Activated CD4-positive, alpha-beta T cell treated with anti-CD3 and anti-CD28 coated beads, Interleukin-2, amount 10 ng/mL, durations not matched to agents 7 days and 5 days (primary cell): ENCODE results near the gene SLC7A6. TPM values are rescaled to one million over a fixed set of nuclear protein-coding genes. Genes with fewer than 3 reads are reported as not detected.
A peak's percentile ranks its signal among the peaks of the same experiment; 100 is the strongest.

Experiments used
- CTCF ChIA-PET: fragments of 350-600 bp; sonication (Branson Sonifier 250); formaldehyde crosslinking; loops from one replicate; lab custom pipeline; 2021; ENCODE audit warnings: antibody characterized with exemption; lab: Charles Lee
- POLR2A ChIA-PET: fragments of 350-600 bp; sonication (Branson Sonifier 250); formaldehyde crosslinking; loops from one replicate; lab custom pipeline; 2021; ENCODE audit warnings: antibody characterized with exemption; lab: Charles Lee
- DNase-seq: peaks from one replicate; pipeline ENCODE4 v3.0.0-alpha.2; 2020
- H3K27ac Mint-ChIP-seq: one replicate; pipeline ENCODE4 v1.8.0; 2021; ENCODE audit warnings: mild to moderate bottlenecking, moderate library complexity, mixed read lengths
- H3K27me3 Mint-ChIP-seq: one replicate; pipeline ENCODE4 v1.8.0; 2021; ENCODE audit warnings: mixed read lengths
- H3K36me3 Mint-ChIP-seq: one replicate; pipeline ENCODE4 v1.8.0; 2021; ENCODE audit warnings: low read depth, mixed read lengths
- H3K4me1 Mint-ChIP-seq: one replicate; pipeline ENCODE4 v1.8.0; 2021; ENCODE audit warnings: mixed read lengths
- H3K4me3 Mint-ChIP-seq: one replicate; pipeline ENCODE4 v1.8.0; 2021; ENCODE audit warnings: mild to moderate bottlenecking, moderate library complexity, mixed read lengths
- H3K9me3 Mint-ChIP-seq: one replicate; pipeline ENCODE4 v1.8.0; 2021; ENCODE audit warnings: mixed read lengths
- total RNA-seq, 2 experiments: library from RNA; stranded (reverse); gene quantifications; one replicate each; pipeline ENCODE4 v1.2.3, GENCODE V29; 2021

SLC7A6 gene
- 100 to 1,000 TPM; 116 to 130 TPM for total RNA-seq

- DNase-seq, result peak; percentile 81
- H3K36me3 Mint-ChIP-seq, result peaks cover 26% of the 10 kb centered on the region
- no peaks in the 10 kb centered on the region for H3K9me3 Mint-ChIP-seq
- ChIA-PET CTCF (interaction anchor here (0.6 to 8.9 kb wide), 42 partner anchors 8 to 505 kb away, joined by 3 to 172 read pairs (median 4); partner anchors contain the start of genes PLA2G15, PRMT7 and SLC7A6OS), POLR2A (interaction anchor here (2.2 kb wide), 1 partner anchor 46 kb away, joined by 13 read pairs; the partner anchor contains the start of genes PRMT7 and SLC7A6OS)
- peak within 1 kb of the TSS; percentile 82 for H3K4me3 Mint-ChIP-seq
- no peaks in the 10 kb centered on the region for H3K27me3 Mint-ChIP-seq
- H3K27ac Mint-ChIP-seq, result peak within 1 kb of the TSS; percentile 98
- peaks cover 52% of the 10 kb centered on the region for H3K4me1 Mint-ChIP-seq
Observed at GRCh38 chr16:68264128-68265077, at the start of gene SLC7A6. SLC7A6 (plus strand) TSS chr16:68264526; CDS start chr16:68274727, 10,201 bp downstream.

GRCh38 chr16:68214726-68215125, 49.6 kb upstream of the SLC7A6 start:
- ChIA-PET POLR2A (interaction anchor here (0.6 kb wide), 1 partner anchor 120 kb away, joined by 9 read pairs; no protein-coding TSS in a partner anchor), CTCF (interaction anchor here (1.0 to 1.3 kb wide), 3 partner anchors 9 to 15 kb away, joined by 3 to 5 read pairs (median 4); no protein-coding TSS in a partner anchor)
- Mint-ChIP-seq H3K4me1 (peaks cover 34% of the 10 kb centered on the region), H3K27me3 (no peaks in the 10 kb centered on the region), H3K36me3 (peaks cover 45% of the 10 kb centered on the region), H3K4me3 (no peak overlapping the region), H3K27ac (peak overlapping the region; percentile 72), H3K9me3 (no peaks in the 10 kb centered on the region)
- DNase-seq, result no peak

GRCh38 chr16:68215302-68215701, 49.0 kb upstream of the SLC7A6 start:
- POLR2A ChIA-PET, result no interaction called here
- peaks cover 30% of the 10 kb centered on the region for H3K4me1 Mint-ChIP-seq
- CTCF ChIA-PET, result interaction anchor here (1.0 kb wide), 1 partner anchor 9 kb away, joined by 5 read pairs; no protein-coding TSS in a partner anchor
- peak overlapping the region; percentile 26 for H3K27ac Mint-ChIP-seq
- DNase-seq, result no peak
- H3K36me3 Mint-ChIP-seq, result peaks cover 46% of the 10 kb centered on the region
- no peak overlapping the region for H3K4me3 Mint-ChIP-seq
- H3K27me3 Mint-ChIP-seq, result no peaks in the 10 kb centered on the region
- no peaks in the 10 kb centered on the region for H3K9me3 Mint-ChIP-seq

- POLR2A ChIA-PET, result no interaction called here
- Mint-ChIP-seq H3K4me1 (peaks cover 22% of the 10 kb centered on the region), H3K27ac (no peak overlapping the region), H3K4me3 (no peak overlapping the region), H3K36me3 (peaks cover 41% of the 10 kb centered on the region), H3K27me3 (no peaks in the 10 kb centered on the region), H3K9me3 (no peaks in the 10 kb centered on the region)
- DNase-seq, result no peak
- CTCF ChIA-PET, result interaction anchor here (0.5 to 0.8 kb wide), 2 partner anchors 36 to 1176 kb away, joined by 3 read pairs; no protein-coding TSS in a partner anchor
Observed at GRCh38 chr16:68216240-68216639, 48.1 kb upstream of the SLC7A6 start.

GRCh38 chr16:68217506-68217905, 46.8 kb upstream of the SLC7A6 start:
- ChIA-PET CTCF (interaction anchor here (0.6 to 1.3 kb wide), 3 partner anchors 11 to 272 kb away, joined by 3 to 4 read pairs (median 4); no protein-coding TSS in a partner anchor), POLR2A (no interaction called here)
- DNase-seq, result no peak
- H3K9me3 Mint-ChIP-seq, result no peaks in the 10 kb centered on the region
- no peaks in the 10 kb centered on the region for H3K27me3 Mint-ChIP-seq
- H3K36me3 Mint-ChIP-seq, result peaks cover 39% of the 10 kb centered on the region
- no peak overlapping the region for H3K4me3 Mint-ChIP-seq
- no peak overlapping the region for H3K27ac Mint-ChIP-seq
- H3K4me1 Mint-ChIP-seq, result peaks cover 9% of the 10 kb centered on the region

- POLR2A ChIA-PET, result no interaction called here
- Mint-ChIP-seq H3K9me3 (no peaks in the 10 kb centered on the region), H3K27me3 (no peaks in the 10 kb centered on the region), H3K4me1 (peaks cover 9% of the 10 kb centered on the region), H3K36me3 (peaks cover 33% of the 10 kb centered on the region), H3K4me3 (no peak overlapping the region), H3K27ac (peak overlapping the region; percentile 50)
- CTCF ChIA-PET, result interaction anchor here (1.0 to 1.7 kb wide), 2 partner anchors 40 to 228 kb away, joined by 3 to 4 read pairs; no protein-coding TSS in a partner anchor
- no peak for DNase-seq
Observed at GRCh38 chr16:68219725-68220351, 44.5 kb upstream of the SLC7A6 start.

- Mint-ChIP-seq H3K27me3 (no peaks in the 10 kb centered on the region), H3K27ac (no peak overlapping the region), H3K4me3 (no peak overlapping the region), H3K4me1 (peaks cover 29% of the 10 kb centered on the region), H3K9me3 (no peaks in the 10 kb centered on the region), H3K36me3 (peaks cover 42% of the 10 kb centered on the region)
- no peak for DNase-seq
- ChIA-PET CTCF (interaction anchor here (0.6 kb wide), 1 partner anchor 127 kb away, joined by 3 read pairs; no protein-coding TSS in a partner anchor), POLR2A (no interaction called here)
Observed at GRCh38 chr16:68223072-68223471, 41.3 kb upstream of the SLC7A6 start.

- peaks cover 45% of the 10 kb centered on the region for H3K36me3 Mint-ChIP-seq
- H3K27ac Mint-ChIP-seq, result peak overlapping the region; percentile 27
- H3K27me3 Mint-ChIP-seq, result no peaks in the 10 kb centered on the region
- DNase-seq, result no peak
- H3K4me1 Mint-ChIP-seq, result peaks cover 42% of the 10 kb centered on the region
- ChIA-PET POLR2A (interaction anchor here (0.6 kb wide), 1 partner anchor 656 kb away, joined by 3 read pairs; no protein-coding TSS in a partner anchor), CTCF (interaction anchor here (1.3 kb wide), 1 partner anchor 47 kb away, joined by 4 read pairs; no protein-coding TSS in a partner anchor)
- H3K4me3 Mint-ChIP-seq, result no peak overlapping the region
- no peaks in the 10 kb centered on the region for H3K9me3 Mint-ChIP-seq
Observed at GRCh38 chr16:68226116-68226515, 38.2 kb upstream of the SLC7A6 start.

GRCh38 chr16:68227183-68227793, 37.0 kb upstream of the SLC7A6 start:
- Mint-ChIP-seq H3K4me1 (peaks cover 42% of the 10 kb centered on the region), H3K27ac (peak overlapping the region; percentile 84), H3K4me3 (no peak overlapping the region), H3K9me3 (no peaks in the 10 kb centered on the region), H3K27me3 (no peaks in the 10 kb centered on the region), H3K36me3 (peaks cover 39% of the 10 kb centered on the region)
- CTCF ChIA-PET, result interaction anchor here (0.6 to 1.8 kb wide), 9 partner anchors 17 to 447 kb away, joined by 3 to 5 read pairs (median 3); partner anchors contain the start of gene PLA2G15
- peak; percentile 60 for DNase-seq
- POLR2A ChIA-PET, result no interaction called here

GRCh38 chr16:68227850-68228553, 36.3 kb upstream of the SLC7A6 start:
- CTCF ChIA-PET, result interaction anchor here (0.6 to 1.8 kb wide), 12 partner anchors 11 to 618 kb away, joined by 3 to 10 read pairs (median 4); partner anchors contain the start of gene PLA2G15
- POLR2A ChIA-PET, result interaction anchor here (0.6 kb wide), 1 partner anchor 959 kb away, joined by 4 read pairs; no protein-coding TSS in a partner anchor
- Mint-ChIP-seq H3K9me3 (no peaks in the 10 kb centered on the region), H3K27ac (peak overlapping the region; percentile 84), H3K4me1 (peaks cover 42% of the 10 kb centered on the region), H3K27me3 (no peaks in the 10 kb centered on the region), H3K36me3 (peaks cover 36% of the 10 kb centered on the region), H3K4me3 (no peak overlapping the region)
- DNase-seq, result no peak

- Mint-ChIP-seq H3K9me3 (no peaks in the 10 kb centered on the region), H3K27ac (no peak overlapping the region), H3K4me3 (no peak overlapping the region), H3K4me1 (peaks cover 45% of the 10 kb centered on the region), H3K36me3 (peaks cover 36% of the 10 kb centered on the region), H3K27me3 (no peaks in the 10 kb centered on the region)
- ChIA-PET CTCF (interaction anchor here (0.6 to 1.8 kb wide), 10 partner anchors 11 to 618 kb away, joined by 3 to 10 read pairs (median 4); partner anchors contain the start of gene PLA2G15), POLR2A (interaction anchor here (0.6 kb wide), 1 partner anchor 959 kb away, joined by 4 read pairs; no protein-coding TSS in a partner anchor)
- no peak for DNase-seq
Observed at GRCh38 chr16:68228652-68229051, 35.7 kb upstream of the SLC7A6 start.
